ENCODE measurements around the gene WDR55.
A peak's percentile ranks its signal among the peaks of the same experiment; 100 is the strongest.

GRCh38 chr5:140639148-140639981, 25.3 kb upstream of the WDR55 start, which contains the start of gene TMCO6:
- TF ChIP-seq CTCF (IDR thresholded peaks at IDR 0.05) (peak; percentile 59), CEBPB (IDR thresholded peaks at IDR 0.05) (peak in 1 of 2 experiments; percentile 82; a peak in 2 of 4 replicates), POLR2A (IDR thresholded peaks at IDR 0.05; ENCODE audit: low read length) (peak; percentile 94), NR3C1 (IDR thresholded peaks at IDR 0.05) (no peak), SREBF2 (IDR thresholded peaks at IDR 0.05) (no peak), RAD21 (conservative IDR thresholded peaks at IDR 0.05 in 1 of 2, IDR thresholded peaks at IDR 0.05 in 1 of 2) (peak; percentile 44 to 69)
